DND-41 (cell line): Measurements from ENCODE around the gene C5orf47.

Experiments
- ATAC-seq: fragments of 200-7000 bp; cut with Tn5 transposase; 3 replicates; pipeline ENCODE4 v1.9.1; 2021; ENCODE audit warnings: low read depth; ENCODE audit not compliant: insufficient read depth
- DNase-seq: peaks from one replicate; pipeline ENCODE4 v3.0.0-alpha.2; 2020
- H2AFZ ChIP-seq: 2 replicates; pipeline ENCODE4 v1.6.0; 2012; ENCODE audit warnings: low read depth, low read length
- H3K27ac ChIP-seq: 2 replicates; pipeline ENCODE4 v1.5.1; 2012; ENCODE audit warnings: low read length, inconsistent platforms
- H3K27me3 ChIP-seq: fragments of 200-600 bp; sonication (generic); 2 replicates; pipeline ENCODE4 v1.6.0; 2012; ENCODE audit warnings: low read length, mild to moderate bottlenecking, inconsistent platforms; ENCODE audit not compliant: insufficient read depth, poor library complexity
- H3K36me3 ChIP-seq: 2 replicates; pipeline ENCODE4 v1.5.1; 2012; ENCODE audit warnings: low read length, inconsistent platforms; ENCODE audit not compliant: insufficient read depth
- H3K4me1 ChIP-seq: 2 replicates; pipeline ENCODE4 v1.5.1; 2012; ENCODE audit warnings: mild to moderate bottlenecking, low read length; ENCODE audit not compliant: insufficient read depth
- H3K4me2 ChIP-seq: 2 replicates; pipeline ENCODE4 v1.6.0; 2012; ENCODE audit warnings: mild to moderate bottlenecking, moderate library complexity, low read length, inconsistent platforms; ENCODE audit not compliant: insufficient read depth
- H3K4me3 ChIP-seq, 2 experiments: fragments of 200-600 bp in 1 of 2; shearing (Covaris generic) in 1 of 2; 2 replicates each; pipeline ENCODE4 v1.5.1; 2012 to 2016; ENCODE audit warnings: inconsistent platforms in 2 of 2, low read length in 2 of 2, mild to moderate bottlenecking in 2 of 2, low read depth in 1 of 2, moderate library complexity in 1 of 2
- H3K79me2 ChIP-seq: 2 replicates; pipeline ENCODE4 v1.6.0; 2012; ENCODE audit warnings: low read length, inconsistent platforms; ENCODE audit not compliant: insufficient read depth
- H3K9ac ChIP-seq: 2 replicates; pipeline ENCODE4 v1.6.0; 2012; ENCODE audit warnings: low read depth, mild to moderate bottlenecking, inconsistent platforms, low read length, moderate library complexity
- H3K9me3 ChIP-seq: 2 replicates; pipeline ENCODE4 v1.5.1; 2012; ENCODE audit warnings: low read length, moderate library complexity, mild to moderate bottlenecking, inconsistent platforms; ENCODE audit not compliant: insufficient read depth, severe bottlenecking
- H4K20me1 ChIP-seq: 2 replicates; pipeline ENCODE4 v1.6.0; 2012; ENCODE audit warnings: low read length; ENCODE audit not compliant: insufficient read depth
- CTCF ChIP-seq: IDR thresholded peaks from 2 replicates; pipeline ENCODE4 v1.5.1; 2012; ENCODE audit warnings: borderline replicate concordance, low read length, moderate library complexity, mild to moderate bottlenecking; ENCODE audit not compliant: poor library complexity, severe bottlenecking; ENCODE audit errors: extremely low read depth
- EZH2 ChIP-seq: IDR thresholded peaks from 3 replicates; pipeline ENCODE4 v1.6.1; 2012; ENCODE audit warnings: borderline replicate concordance, low read depth, mild to moderate bottlenecking, moderate library complexity, low read length, inconsistent platforms; ENCODE audit not compliant: severe bottlenecking

Gene C5orf47

DNA sequence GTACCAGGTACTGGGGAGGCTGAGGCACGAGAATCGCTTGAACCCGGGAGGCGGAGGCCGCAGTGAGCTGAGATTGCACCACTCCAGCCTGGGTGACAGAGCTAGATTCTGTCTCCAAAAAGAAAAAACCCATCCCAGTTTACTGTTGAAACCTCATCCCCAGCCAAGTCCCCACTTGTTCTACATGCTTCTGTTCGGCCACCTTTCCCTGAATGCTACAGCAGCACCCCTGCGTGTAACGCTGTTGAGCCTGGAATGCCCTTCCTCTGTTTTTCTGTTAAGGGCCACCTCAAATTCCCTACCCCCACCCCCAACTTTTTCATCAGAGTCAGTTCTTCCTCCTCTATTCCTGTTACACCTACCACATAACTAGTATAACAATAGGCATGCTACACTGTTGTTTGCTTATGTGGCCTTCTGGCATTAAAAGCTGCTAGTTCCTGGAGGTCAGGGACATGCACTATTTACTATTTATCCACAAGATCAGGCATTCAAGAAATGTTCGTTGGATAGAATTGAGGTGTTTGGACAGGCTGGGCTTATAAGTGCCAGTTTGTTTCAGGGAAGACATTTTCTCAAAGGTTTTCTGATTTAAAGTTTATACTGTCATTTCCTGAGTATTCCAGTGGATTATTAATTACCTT is 47.1 kb upstream of the C5orf47 start:
- Histone ChIP-seq H3K27ac (no peak overlapping the region), H4K20me1 (no peaks in the 10 kb centered on the region), H3K4me3 (no peak overlapping the region), H3K4me2 (no peak overlapping the region), H3K9ac (no peak overlapping the region), H2AFZ (no peak overlapping the region), H3K4me1 (no peaks in the 10 kb centered on the region), H3K36me3 (no peaks in the 10 kb centered on the region), H3K9me3 (no peaks in the 10 kb centered on the region), H3K27me3 (no peaks in the 10 kb centered on the region), H3K79me2 (no peaks in the 10 kb centered on the region)
- DNase-seq (no peak), ATAC-seq (no peak)
- TF ChIP-seq EZH2 (no peak), CTCF (no peak)

- ATAC-seq, result no peak
- H3K27ac ChIP-seq, result no peak overlapping the region
Observed at GRCh38 chr5:173944511-173944910, 44.5 kb upstream of the C5orf47 start.

DNA sequence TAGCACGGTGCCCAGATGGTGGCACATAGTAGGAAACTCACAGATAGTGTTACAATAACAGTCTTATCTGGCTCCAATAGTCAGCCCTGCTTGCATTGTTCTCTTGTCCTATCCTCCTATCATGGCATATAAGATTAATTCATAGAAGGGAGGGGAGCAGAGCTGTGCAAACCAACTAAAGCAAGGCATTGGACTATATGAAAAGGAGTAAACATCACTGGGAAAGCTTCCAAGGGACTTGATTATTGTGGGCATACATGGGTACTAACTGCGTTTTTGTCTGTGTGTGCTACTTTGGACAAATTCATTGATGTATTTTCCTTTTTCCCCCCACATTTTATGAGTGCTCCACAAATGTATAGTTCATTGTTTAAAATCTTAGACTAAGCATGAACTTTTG is 43.8 kb upstream of the C5orf47 start:
- no peaks in the 10 kb centered on the region for H3K79me2 ChIP-seq

More at GRCh38 chr5:173944511-173944910, 44.5 kb upstream of the C5orf47 start:
- no peak overlapping the region for H3K9ac ChIP-seq
- H3K36me3 ChIP-seq, result no peaks in the 10 kb centered on the region
- no peak overlapping the region for H3K4me3 ChIP-seq
- no peaks in the 10 kb centered on the region for H4K20me1 ChIP-seq
- H3K27me3 ChIP-seq, result no peaks in the 10 kb centered on the region
- no peaks in the 10 kb centered on the region for H3K4me1 ChIP-seq
- no peak overlapping the region for H3K4me2 ChIP-seq
- TF ChIP-seq CTCF (no peak), EZH2 (no peak)
- no peak overlapping the region for H2AFZ ChIP-seq
- H3K79me2 ChIP-seq, result no peaks in the 10 kb centered on the region
- DNase-seq, result no peak
- H3K9me3 ChIP-seq, result no peaks in the 10 kb centered on the region

More for the DNA sequence above, 43.8 kb upstream of the C5orf47 start:
- Histone ChIP-seq H4K20me1 (no peaks in the 10 kb centered on the region), H3K4me2 (no peak overlapping the region), H2AFZ (no peak overlapping the region), H3K36me3 (0 out of 2 replicates have a peak, but pooled peaks cover 3% of the 10 kb centered on the region), H3K27ac (no peak overlapping the region), H3K4me3 (no peak overlapping the region), H3K4me1 (no peaks in the 10 kb centered on the region), H3K27me3 (no peaks in the 10 kb centered on the region), H3K9ac (no peak overlapping the region), H3K9me3 (no peaks in the 10 kb centered on the region)
- ATAC-seq (no peak), DNase-seq (no peak)
- TF ChIP-seq EZH2 (no peak), CTCF (no peak)
